GM18517 (cell line): ENCODE results near the gene ZNF521.

Source experiments
- ATAC-seq: cut with Tn5 transposase; IDR thresholded peaks from one replicate; pipeline ENCODE4 v1.9.1; 2021; ENCODE audit warnings: mild to moderate bottlenecking, moderate library complexity; ENCODE audit not compliant: unreplicated experiment

The ZNF521 gene

GRCh38 chr18:25175558-25176517 lies 176.1 kb downstream of the ZNF521 start:
- no peak for ATAC-seq

DNA sequence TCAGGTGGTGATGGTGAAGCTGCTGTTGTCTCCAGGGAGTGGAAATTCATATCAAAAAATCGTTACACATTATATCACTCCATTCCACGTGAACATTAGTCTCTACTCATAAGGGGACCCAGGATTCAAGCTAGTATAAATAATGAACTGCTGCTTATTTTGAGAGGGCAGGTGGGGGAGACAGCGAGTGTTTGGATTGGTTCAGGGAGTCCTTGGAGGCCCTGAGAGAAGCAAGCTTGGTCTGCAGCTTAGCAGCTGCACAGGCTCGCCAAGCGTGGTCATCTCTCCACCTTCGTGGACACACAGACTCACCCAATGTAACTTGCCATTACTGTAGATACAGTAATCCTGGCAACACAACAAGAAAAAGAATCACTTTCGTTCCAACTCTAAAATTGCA lies 177.6 kb downstream of the ZNF521 start:
- no peak for ATAC-seq

DNA sequence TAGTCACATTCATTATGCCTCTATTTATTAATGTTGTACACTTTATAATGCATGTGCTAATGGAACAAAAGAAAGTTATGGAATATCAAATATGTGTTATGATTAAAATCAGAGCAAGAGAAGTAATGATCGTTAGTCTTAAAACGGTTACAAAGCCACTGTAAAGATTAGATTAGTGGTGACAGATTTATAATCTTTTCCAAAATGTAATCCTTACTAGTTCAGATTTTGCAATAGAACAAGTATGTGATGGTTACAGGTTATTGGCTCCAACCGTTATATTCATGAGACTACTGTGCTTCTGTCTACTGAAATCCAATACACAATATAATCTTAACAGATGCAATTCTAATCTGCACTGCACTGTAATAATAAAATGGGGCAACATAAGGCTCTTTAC lies 180.6 kb downstream of the ZNF521 start:
- no peak for ATAC-seq

- no peak for ATAC-seq
These were observed 181.6 kb downstream of the ZNF521 start for GRCh38 chr18:25170402-25170801.

DNA sequence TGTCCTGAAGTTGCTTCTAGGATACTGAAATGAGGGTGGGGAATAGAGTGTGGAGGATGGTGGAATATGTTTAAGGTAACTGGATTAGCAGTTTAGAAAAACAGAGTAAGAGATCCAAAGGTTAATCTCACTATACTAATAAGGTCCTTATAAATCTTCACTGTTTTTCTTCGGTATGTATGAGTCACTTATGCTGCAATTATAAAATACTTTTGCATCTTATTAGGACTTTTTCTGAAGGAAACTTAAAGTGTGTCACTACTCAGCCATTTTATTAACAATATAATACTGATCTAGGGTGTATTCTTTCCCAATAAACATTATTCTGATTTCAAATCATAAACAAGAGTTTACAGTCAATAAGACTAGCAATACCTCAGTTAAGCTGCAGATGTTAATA lies 182.3 kb downstream of the ZNF521 start:
- no peak for ATAC-seq

GRCh38 chr18:25167612-25168410 lies 184.2 kb downstream of the ZNF521 start:
- no peak for ATAC-seq

DNA sequence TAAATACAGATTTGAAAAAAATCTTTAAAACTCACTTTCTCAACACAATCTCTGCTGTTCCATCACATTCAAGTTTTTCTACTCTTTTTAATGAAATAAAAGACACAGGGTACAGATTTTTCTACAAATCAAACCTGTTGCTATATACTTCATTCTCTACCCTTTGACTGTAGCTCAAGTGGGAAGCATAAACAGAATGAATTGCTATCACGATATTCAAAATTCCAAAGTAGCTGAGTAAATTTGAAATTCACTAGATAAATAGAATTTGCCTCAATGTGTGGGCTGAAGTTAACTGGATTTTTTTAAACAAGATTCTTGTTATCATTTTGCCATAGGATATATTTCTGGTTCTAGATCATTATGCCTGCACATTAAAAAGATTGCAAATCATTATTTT lies 185.9 kb downstream of the ZNF521 start:
- ATAC-seq: no peak

DNA sequence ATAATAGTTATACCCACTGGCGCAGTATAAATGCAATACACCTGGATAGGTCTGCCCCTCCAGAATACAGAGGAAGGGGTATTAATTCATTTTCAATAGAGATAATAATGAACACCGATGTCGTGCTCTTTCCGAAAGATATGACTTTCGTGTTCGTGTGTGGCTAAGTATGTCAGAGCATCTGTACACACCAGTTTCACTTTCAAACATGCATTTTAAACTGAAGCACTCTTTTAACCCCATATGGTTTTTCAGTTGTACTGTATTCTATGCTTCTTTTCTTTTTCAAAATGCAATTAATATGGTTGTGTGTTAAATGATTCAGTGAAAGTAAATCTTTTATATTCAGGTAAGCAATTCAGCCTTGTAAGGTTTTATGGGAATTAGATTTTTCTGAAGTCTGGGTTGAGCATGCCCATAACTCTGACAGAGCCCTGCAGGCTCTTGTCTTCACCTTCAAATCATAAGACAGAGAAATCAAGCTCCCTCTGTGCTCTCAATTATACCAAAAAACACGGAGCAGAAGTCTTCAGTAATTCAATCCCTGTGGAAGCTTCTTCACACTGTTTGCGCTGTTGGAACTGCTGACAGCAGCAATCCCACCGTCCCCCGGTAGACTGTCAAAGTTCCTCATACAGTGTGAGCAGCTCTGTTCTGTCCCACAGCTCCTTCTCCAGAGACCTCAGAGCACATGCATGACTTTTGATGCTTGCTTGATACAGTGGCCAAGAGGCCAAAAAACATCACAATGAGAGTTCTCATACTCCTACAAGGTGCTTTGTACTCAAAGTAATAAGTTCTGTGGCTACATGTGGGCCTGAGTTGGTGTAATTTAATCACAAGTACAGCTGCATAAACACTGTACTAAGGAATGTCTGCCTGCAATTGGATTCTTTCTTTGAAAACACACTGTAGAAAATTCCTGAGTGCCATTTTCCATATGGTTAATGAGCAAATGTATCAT lies 186.8 kb downstream of the ZNF521 start:
- ATAC-seq: peak; percentile 91

DNA sequence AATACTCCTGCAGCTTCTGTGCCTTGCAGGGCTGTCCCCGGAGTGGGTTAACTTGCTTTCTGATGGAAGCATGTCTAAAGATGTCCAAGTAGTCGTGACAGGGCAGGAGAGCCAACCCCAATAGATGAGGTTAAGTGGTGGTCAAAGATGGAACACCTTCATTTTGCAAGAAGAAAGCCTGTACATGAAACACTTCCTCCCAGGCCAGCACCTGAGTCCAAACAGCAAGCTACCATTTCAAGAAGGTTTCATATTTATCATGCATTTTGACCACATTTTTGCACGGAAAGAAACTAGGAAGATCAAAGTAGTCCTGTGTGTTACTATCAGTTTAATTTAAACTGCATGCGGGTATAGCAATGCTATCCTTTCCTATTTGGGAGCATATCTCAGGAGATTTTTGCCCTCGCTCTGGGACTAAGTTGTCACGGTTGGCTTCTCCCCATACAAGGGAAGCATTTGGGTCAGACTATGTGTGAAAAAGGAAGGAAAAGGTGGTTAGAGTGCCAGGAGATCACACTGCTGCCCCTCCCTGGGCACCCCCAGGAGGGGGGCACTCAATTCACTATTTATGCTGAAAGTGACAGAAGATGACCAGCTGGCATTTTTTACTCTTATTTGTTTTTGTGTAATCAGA lies 187.6 kb downstream of the ZNF521 start:
- ATAC-seq: peak; percentile 35

- ATAC-seq: no peak
These were observed 198.5 kb downstream of the ZNF521 start for GRCh38 chr18:25153426-25153825.

GRCh38 chr18:25147877-25148488 lies 204.0 kb downstream of the ZNF521 start:
- ATAC-seq: no peak

DNA sequence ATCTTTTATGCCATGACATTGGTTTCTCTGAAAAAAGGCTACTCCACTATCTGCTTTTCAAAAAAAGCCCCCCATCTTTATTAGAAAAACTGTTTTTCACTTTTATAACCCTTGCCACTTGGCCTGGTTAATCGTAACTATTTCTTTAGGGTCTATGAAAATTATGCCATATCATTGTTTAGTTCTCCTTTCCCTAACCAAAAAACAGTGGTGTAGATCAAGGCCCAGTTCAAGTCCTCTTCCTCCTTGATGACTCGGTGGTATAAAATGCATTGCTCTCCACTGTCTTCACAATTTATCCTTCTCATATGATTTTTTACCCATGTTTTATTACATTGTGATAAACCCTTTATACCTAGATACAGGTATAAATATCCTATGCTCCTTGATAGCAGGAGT lies 205.5 kb downstream of the ZNF521 start:
- no peak for ATAC-seq

- ATAC-seq: no peak
These were observed 206.0 kb downstream of the ZNF521 start for GRCh38 chr18:25145731-25146511.

DNA sequence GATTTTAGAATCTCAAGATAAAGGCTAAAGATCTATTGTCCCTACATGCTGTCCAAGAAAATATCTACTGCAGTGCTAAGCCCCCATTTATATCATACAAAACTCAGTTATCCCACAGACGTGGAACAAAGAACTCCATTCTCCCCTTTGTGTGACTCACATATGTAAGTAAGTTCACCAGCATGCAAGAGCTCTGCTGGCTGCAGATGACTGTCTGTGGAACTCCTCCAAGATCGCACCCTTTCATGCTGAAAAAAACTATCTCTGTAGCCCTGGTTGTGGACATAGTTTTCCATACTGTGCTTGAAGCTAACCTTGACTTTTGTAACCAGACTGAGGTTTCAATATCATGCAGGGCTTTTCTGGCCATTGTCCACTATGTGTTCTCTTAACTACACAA lies 207.1 kb downstream of the ZNF521 start:
- ATAC-seq: no peak

- no peak for ATAC-seq
These were observed 210.1 kb downstream of the ZNF521 start for GRCh38 chr18:25141886-25142285.

GRCh38 chr18:25141399-25141798 lies 210.6 kb downstream of the ZNF521 start:
- no peak for ATAC-seq

DNA sequence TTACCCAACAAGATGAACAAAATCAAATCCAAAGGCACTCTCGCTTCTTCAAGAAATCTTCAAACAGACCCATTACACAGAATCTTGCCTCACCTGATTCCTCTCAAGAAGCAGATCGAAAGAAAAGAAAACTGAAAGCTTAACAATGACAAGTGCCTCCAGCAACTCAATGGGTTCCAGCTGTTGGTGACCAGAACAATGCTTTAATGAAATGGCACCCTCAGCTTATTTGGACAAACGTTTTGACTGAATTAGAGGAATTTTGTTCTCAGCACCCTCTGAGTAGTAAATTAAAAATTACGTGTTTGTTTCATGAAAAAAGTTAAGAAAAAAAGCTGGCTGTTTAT lies 211.0 kb downstream of the ZNF521 start:
- ATAC-seq: no peak

DNA sequence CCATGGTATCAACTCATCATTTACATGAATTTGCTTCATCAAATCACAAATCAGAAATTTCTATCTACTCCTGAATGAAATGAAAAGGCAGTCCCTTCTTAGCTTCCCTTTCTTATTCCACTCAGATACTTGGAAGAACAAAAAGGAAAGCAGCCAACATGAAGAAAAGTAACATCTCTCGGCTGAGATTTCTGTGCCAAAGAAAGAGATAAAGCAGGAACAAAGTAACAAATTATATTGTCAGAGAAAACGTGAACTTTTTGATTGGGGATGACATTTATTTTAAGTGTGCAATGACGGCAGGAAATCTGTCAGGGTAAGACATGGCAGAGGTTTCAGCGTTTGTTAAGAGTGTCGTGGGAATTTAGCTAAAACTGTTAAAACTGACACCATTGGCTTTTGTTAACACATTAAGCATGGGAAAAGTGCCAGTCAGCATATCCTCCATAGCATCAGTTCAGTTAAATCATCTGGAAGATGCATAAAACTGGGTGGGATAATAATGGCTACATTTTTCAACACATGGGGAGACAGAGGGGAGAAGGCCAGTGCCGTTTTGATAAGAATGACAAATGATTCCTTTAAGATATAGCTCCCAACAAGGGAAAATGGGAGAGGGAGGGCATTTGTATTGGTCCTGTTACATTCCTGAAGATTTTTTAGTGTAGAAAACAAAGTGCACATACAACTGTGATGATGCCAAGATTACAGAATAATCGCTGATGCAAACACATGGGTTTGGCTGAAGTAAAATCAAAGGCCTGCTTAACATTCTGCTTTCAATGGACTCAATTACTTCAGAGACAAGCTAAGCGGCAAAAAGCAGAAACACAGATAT lies 211.6 kb downstream of the ZNF521 start:
- ATAC-seq: no peak

DNA sequence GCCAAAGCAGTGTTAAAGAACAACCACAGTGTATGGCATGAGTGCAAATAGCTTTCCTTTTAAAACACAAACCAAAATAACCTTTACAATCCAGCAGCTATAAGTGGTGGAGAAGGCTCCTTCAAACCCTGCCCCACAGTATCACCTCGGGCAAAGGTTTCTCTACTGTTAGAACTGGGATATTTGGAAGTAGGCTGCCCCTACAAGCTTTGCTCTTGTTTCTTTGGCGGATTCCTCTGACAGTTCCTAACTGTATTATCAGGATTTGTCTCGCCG lies 214.8 kb downstream of the ZNF521 start:
- no peak for ATAC-seq
